ENCODE data around the gene EHBP1.

- no peak for TF ChIP-seq YY1 (IDR thresholded peaks at IDR 0.05; ENCODE audit: low read depth)
- no peak for TF ChIP-seq CREB1 (IDR thresholded peaks at IDR 0.05; ENCODE audit: low read depth)
- no peak for TF ChIP-seq TAF1 (IDR thresholded peaks at IDR 0.05; ENCODE audit: low read depth)
- TF ChIP-seq EP300 (IDR thresholded peaks at IDR 0.05; ENCODE audit: borderline replicate concordance): no peak
- no peak for TF ChIP-seq CEBPB (IDR thresholded peaks at IDR 0.05)
- no peak for TF ChIP-seq REST (IDR thresholded peaks at IDR 0.05; ENCODE audit: low read depth)
- TF ChIP-seq EGR1 (IDR thresholded peaks at IDR 0.05): no peak
Observed at GRCh38 chr2:63054841-63055225, 349.3 kb downstream of the EHBP1 start.
